Prostate gland (tissue), 2 donors: ENCODE data around the gene AKNA.
"Not testable (repeated sequence)": the region's sequence is repeated elsewhere in the genome, so short reads cannot be mapped to it uniquely, and the experiment has no call there.

Source experiments
- POLR2A ChIP-seq: fragments of 450-650 bp; IDR thresholded peaks from one replicate; pipeline ENCODE4 v1.6.1; 2016; ENCODE audit warnings: antibody characterized with exemption, mild to moderate bottlenecking
- POLR2AphosphoS5 ChIP-seq: sonication (generic); formaldehyde crosslinking; IDR thresholded peaks from one replicate; pipeline ENCODE4 v1.6.1; 2017; ENCODE audit warnings: antibody characterized with exemption
- TF ChIP-seq, protein P1 (sequence below), 4 experiments: fragments of 200-600 bp in 2 of 4; fragments of 450-650 bp in 2 of 4; sonication (generic) in 2 of 4; IDR thresholded peaks; 1 replicate in 3 of 4; 2 replicates in 1 of 4; pipeline ENCODE4 v1.5.1; 2016 to 2019; ENCODE audit warnings: antibody characterized with exemption in 4 of 4, mild to moderate bottlenecking in 2 of 4, moderate library complexity in 2 of 4

DNA sequence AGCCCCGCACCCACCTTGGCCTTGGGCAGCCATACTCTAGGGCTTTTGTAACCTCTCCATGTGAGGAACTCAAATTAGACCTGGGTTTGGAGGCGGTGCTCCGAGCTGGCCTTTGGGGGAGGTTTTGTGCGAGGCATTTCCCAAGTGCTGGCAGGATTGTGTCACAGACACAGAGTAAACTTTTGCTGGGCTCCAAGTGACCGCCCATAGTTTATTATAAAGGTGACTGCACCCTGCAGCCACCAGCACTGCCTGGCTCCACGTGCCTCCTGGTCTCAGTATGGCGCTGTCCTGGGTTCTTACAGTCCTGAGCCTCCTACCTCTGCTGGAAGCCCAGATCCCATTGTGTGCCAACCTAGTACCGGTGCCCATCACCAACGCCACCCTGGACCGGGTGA is 58.2 kb downstream of the AKNA start, which contains the start of gene ORM2:
- not testable (repeated sequence) for TF ChIP-seq POLR2A, POLR2AphosphoS5
- TF ChIP-seq, protein P1, sequence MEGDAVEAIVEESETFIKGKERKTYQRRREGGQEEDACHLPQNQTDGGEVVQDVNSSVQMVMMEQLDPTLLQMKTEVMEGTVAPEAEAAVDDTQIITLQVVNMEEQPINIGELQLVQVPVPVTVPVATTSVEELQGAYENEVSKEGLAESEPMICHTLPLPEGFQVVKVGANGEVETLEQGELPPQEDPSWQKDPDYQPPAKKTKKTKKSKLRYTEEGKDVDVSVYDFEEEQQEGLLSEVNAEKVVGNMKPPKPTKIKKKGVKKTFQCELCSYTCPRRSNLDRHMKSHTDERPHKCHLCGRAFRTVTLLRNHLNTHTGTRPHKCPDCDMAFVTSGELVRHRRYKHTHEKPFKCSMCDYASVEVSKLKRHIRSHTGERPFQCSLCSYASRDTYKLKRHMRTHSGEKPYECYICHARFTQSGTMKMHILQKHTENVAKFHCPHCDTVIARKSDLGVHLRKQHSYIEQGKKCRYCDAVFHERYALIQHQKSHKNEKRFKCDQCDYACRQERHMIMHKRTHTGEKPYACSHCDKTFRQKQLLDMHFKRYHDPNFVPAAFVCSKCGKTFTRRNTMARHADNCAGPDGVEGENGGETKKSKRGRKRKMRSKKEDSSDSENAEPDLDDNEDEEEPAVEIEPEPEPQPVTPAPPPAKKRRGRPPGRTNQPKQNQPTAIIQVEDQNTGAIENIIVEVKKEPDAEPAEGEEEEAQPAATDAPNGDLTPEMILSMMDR (IDR thresholded peaks at IDR 0.05): not testable (repeated sequence)
